B cell (primary cell): ENCODE measurements around the gene GFOD1.

Experiments used
- CTCF ChIP-seq: fragments of 200-600 bp; IDR thresholded peaks from one replicate; pipeline ENCODE4 v1.8.0; 2022; ENCODE audit warnings: antibody characterized with exemption, mild to moderate bottlenecking
- EZH2 ChIP-seq: IDR thresholded peaks from 2 replicates; pipeline ENCODE4 v1.6.1; 2012; ENCODE audit warnings: borderline replicate concordance, low read depth, mild to moderate bottlenecking, moderate library complexity, low read length; ENCODE audit not compliant: insufficient read depth, poor library complexity, severe bottlenecking

GRCh38 chr6:13348334-13349113, 138.9 kb downstream of the GFOD1 start:
- TF ChIP-seq CTCF (no peak), EZH2 (no peak)
